Activated CD8-positive, alpha-beta T cell treated with anti-CD3 and anti-CD28 coated beads for 36 hours (primary cell): ENCODE data around the gene MAP4K2. TPM values are rescaled to one million over a fixed set of nuclear protein-coding genes. Genes with fewer than 3 reads are reported as not detected.

Source experiments
- ATAC-seq: fragments of 200-7000 bp; cut with Tn5 transposase; one replicate; pipeline ENCODE4 v1.10.0; 2021; ENCODE audit warnings: mild to moderate bottlenecking, moderate library complexity
- CTCF ChIA-PET: fragments of 350-600 bp; sonication (Branson Sonifier 250); formaldehyde crosslinking; loops from one replicate; lab custom pipeline; 2021; ENCODE audit warnings: antibody characterized with exemption; lab: Charles Lee
- POLR2A ChIA-PET: fragments of 350-600 bp; sonication (Branson Sonifier 250); formaldehyde crosslinking; loops from one replicate; lab custom pipeline; 2021; ENCODE audit warnings: antibody characterized with exemption; lab: Charles Lee
- DNase-seq: peaks from one replicate; pipeline ENCODE4 v3.0.0-alpha.2; 2020
- H3K27ac Mint-ChIP-seq: one replicate; pipeline ENCODE4 v1.8.0; 2021; ENCODE audit warnings: mild to moderate bottlenecking, mixed read lengths
- H3K27me3 Mint-ChIP-seq: one replicate; pipeline ENCODE4 v1.8.0; 2021; ENCODE audit warnings: mixed read lengths
- H3K36me3 Mint-ChIP-seq: one replicate; pipeline ENCODE4 v1.8.0; 2021; ENCODE audit warnings: low read depth, mixed read lengths
- H3K4me1 Mint-ChIP-seq: one replicate; pipeline ENCODE4 v1.8.0; 2021; ENCODE audit warnings: low read depth, mixed read lengths
- H3K4me3 Mint-ChIP-seq: one replicate; pipeline ENCODE4 v1.8.0; 2021; ENCODE audit warnings: mild to moderate bottlenecking, moderate library complexity, mixed read lengths
- H3K9me3 Mint-ChIP-seq: one replicate; pipeline ENCODE4 v1.8.0; 2021; ENCODE audit warnings: mixed read lengths
- intact Hi-C: fragments of 100-400 bp; cut with micrococcal nuclease; formaldehyde crosslinking; loops from one replicate; pipeline ENCODE4 v1.10.0; 2022
- total RNA-seq, 2 experiments: library from RNA; stranded (reverse); gene quantifications; one replicate each; pipeline ENCODE4 v1.2.3, GENCODE V29; 2021
- TF ChIP-seq, protein P1 (sequence below): fragments of 200-600 bp; IDR thresholded peaks from one replicate; pipeline ENCODE4 v1.8.0; 2022; ENCODE audit warnings: antibody characterized with exemption, mild to moderate bottlenecking

MAP4K2 gene
- total RNA-seq, 2 experiments from 2014 or later = 56.4 to 58.0 TPM

DNA sequence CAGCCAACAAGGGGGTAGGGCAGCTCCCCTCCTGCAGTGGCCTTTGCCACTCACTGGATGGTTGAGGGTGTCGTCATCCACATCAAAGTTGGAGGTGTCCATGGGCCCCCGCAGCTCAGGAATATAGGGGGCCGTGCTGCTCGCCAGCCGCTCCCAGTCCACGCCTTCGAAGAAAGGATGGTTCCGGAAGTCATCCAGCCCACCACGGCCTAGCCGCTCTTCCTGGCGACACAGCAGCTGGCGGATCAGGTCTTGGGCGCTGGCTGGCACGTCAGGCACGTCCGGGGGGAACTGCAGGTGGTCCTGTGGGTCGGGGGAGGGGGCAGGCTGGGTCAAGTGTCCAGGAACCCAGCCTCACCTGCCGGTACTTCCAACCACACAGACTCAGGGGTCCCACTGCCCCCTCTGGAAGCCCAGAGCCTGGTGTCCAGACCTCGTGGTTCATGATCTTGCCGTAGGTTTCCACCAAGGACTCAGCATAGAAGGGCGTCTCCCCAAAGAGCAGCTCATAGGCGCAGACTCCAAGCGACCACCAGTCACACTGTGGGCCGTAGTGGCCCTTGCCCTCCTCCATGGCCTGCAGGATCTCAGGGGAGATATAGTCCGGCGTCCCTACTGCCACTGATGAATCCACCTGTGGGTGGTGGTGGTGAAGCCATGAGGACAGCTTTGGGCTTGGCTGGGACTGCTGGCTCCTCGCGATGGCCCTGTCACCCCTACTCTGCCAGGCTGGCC is 35.8 kb upstream of the MAP4K2 start:
- TF ChIP-seq, protein P1, sequence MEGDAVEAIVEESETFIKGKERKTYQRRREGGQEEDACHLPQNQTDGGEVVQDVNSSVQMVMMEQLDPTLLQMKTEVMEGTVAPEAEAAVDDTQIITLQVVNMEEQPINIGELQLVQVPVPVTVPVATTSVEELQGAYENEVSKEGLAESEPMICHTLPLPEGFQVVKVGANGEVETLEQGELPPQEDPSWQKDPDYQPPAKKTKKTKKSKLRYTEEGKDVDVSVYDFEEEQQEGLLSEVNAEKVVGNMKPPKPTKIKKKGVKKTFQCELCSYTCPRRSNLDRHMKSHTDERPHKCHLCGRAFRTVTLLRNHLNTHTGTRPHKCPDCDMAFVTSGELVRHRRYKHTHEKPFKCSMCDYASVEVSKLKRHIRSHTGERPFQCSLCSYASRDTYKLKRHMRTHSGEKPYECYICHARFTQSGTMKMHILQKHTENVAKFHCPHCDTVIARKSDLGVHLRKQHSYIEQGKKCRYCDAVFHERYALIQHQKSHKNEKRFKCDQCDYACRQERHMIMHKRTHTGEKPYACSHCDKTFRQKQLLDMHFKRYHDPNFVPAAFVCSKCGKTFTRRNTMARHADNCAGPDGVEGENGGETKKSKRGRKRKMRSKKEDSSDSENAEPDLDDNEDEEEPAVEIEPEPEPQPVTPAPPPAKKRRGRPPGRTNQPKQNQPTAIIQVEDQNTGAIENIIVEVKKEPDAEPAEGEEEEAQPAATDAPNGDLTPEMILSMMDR = no peak
- no peak for ATAC-seq
- Mint-ChIP-seq H3K4me1 (peaks cover 5% of the 10 kb centered on the region), H3K4me3 (no peak overlapping the region), H3K9me3 (no peaks in the 10 kb centered on the region), H3K36me3 (no peaks in the 10 kb centered on the region), H3K27me3 (no peaks in the 10 kb centered on the region), H3K27ac (no peak overlapping the region)
- intact Hi-C loops = no loop called here
- ChIA-PET CTCF (no interaction called here), POLR2A (no interaction called here)
- DNase-seq = no peak

DNA sequence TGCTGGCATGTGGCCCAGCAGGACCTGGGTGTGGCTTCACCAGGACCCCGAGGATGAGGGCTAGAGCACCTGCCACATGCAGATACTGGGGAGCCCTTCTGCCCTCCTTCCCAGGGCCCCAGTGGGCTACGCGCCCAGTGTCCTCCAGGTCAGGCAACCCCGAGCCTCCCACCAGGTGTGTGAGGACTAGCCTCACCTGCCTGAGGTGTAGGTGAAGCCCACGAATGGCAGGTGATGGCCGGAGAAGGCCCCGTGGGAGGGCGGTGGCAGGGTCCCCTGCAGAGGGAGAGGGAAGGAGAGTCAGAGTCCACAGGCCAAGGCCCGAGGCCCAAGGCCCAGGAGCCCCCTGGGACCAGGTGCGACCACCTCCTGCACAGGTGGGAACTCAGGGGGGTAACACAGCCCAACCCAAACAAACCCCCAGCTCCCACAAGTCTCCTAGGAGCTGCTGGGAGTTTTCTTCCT is 34.9 kb upstream of the MAP4K2 start:
- TF ChIP-seq, protein P1 = no peak
- DNase-seq (no peak), ATAC-seq (no peak)
- Mint-ChIP-seq H3K27me3 (no peaks in the 10 kb centered on the region), H3K36me3 (no peaks in the 10 kb centered on the region), H3K9me3 (no peaks in the 10 kb centered on the region), H3K4me1 (peaks cover under 1% of the 10 kb centered on the region), H3K27ac (no peak overlapping the region), H3K4me3 (no peak overlapping the region)
- ChIA-PET CTCF (no interaction called here), POLR2A (no interaction called here)
- intact Hi-C loops = no loop called here

DNA sequence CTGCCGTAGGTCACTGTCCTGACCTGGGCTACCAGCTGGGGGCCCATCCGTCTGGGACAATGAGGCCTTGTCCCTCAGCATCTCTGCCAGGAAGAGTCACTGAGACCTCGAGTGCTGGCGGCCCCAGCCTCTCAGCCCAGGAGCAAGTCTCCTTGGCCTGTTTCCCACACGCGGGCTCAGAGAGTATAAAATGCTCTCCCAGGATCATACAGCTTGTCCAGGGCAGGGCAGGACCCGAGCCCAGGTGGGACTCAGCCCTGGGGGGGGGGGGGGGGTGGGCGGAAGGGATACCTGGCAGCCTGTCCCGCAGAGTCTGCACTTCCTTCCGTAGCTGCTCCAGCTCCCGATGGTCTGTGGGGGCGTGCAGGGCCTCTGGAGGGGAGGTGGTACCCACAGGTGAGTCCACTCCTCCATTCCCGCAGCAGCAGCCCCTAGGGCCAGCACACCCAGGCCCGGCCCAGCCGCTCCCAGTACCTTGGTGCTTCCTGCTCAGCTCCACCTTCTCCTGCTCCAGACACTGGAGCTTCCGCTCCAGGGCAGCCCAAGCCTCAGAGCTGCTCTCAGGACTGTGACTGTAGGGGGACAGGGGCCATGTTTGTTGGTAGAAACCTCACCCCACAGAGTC is 33.5 kb upstream of the MAP4K2 start:
- CTCF ChIA-PET = interaction anchor here (1.1 to 1.8 kb wide), 2 partner anchors 11 to 49 kb away, joined by 3 to 7 read pairs; no protein-coding TSS in a partner anchor

DNA sequence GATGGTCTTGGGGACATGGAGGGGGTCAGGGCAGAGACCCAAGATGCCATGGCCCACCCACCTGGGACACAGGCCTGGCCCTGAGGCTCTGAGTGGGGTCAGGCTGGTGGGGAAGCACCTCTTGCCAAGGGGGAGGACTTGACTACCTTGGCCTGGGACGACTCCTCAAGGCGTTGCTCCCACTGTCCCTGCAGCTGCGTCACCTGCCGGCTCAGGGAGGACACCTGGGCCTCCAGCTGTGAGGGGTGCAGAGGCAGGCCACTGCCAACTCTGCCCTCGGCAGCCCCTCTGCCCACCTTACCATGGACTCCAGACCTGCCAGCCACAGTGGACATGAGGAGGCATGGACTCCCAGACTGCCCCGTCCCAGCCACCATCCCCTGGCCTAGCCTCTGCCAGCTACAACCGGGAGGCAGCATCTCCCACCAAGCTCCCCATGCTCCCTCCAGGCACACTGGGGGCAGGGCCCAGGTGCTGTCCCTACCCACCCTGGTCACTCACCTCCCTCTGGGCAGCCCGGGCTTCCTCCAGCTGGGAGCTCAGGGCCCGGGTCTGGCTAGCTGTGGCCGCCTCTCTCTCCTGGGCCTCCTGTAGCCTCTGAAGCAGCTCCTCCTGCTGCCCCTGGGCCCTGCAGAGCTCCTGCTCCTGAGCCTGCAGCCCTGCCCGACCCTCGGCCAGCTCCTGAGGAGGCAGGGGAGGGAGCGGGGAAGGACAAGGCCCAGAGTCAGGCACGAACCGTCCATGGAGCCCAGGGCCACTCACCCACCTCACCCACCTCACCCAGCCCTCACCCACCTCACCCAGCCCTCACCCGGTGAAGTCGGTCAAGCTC is 32.8 kb upstream of the MAP4K2 start:
- Mint-ChIP-seq H3K4me3 (no peak overlapping the region), H3K36me3 (no peaks in the 10 kb centered on the region)
- CTCF ChIA-PET = interaction anchor here (1.1 to 1.8 kb wide), 2 partner anchors 12 to 48 kb away, joined by 3 to 7 read pairs; no protein-coding TSS in a partner anchor

More for the DNA sequence above, 33.5 kb upstream of the MAP4K2 start:
- Mint-ChIP-seq H3K4me3 (no peak overlapping the region), H3K9me3 (no peaks in the 10 kb centered on the region), H3K27ac (no peak overlapping the region), H3K4me1 (no peaks in the 10 kb centered on the region), H3K27me3 (no peaks in the 10 kb centered on the region), H3K36me3 (no peaks in the 10 kb centered on the region)
- no peak for DNase-seq
- POLR2A ChIA-PET = interaction anchor here (1.6 kb wide), 1 partner anchor 8 kb away, joined by 3 read pairs; the partner anchor contains the start of gene CDC42BPG
- intact Hi-C loops = no loop called here
- TF ChIP-seq, protein P1 = no peak
- ATAC-seq = no peak

More for the DNA sequence above, 32.8 kb upstream of the MAP4K2 start:
- Mint-ChIP-seq H3K4me1 (no peaks in the 10 kb centered on the region), H3K27ac (no peak overlapping the region), H3K27me3 (no peaks in the 10 kb centered on the region), H3K9me3 (no peaks in the 10 kb centered on the region)
- intact Hi-C loops = no loop called here
- TF ChIP-seq, protein P1 = no peak
- ATAC-seq (no peak), DNase-seq (no peak)
- POLR2A ChIA-PET = interaction anchor here (1.6 kb wide), 1 partner anchor 9 kb away, joined by 3 read pairs; the partner anchor contains the start of gene CDC42BPG
